A549 (cell line): ENCODE results near the gene PARM1.

Source experiments
- BHLHE40 ChIP-seq: IDR thresholded peaks from 2 replicates; pipeline ENCODE4 v1.6.1; 2012; ENCODE audit warnings: low read depth, low read length, inconsistent platforms
- HOXB5 ChIP-seq: fragments of 250-450 bp; sonication (Bioruptor Pico); IDR thresholded peaks from 2 replicates; pipeline ENCODE4 v1.5.0; 2020; ENCODE audit warnings: mild to moderate bottlenecking, moderate library complexity
- MAFK ChIP-seq: fragments of 450-650 bp; IDR thresholded peaks from 2 replicates; pipeline ENCODE4 v1.6.1; 2014; ENCODE audit not compliant: partially characterized antibody
- NFE2L2 ChIP-seq: fragments of 150-350 bp; conservative IDR thresholded peaks from 2 replicates; pipeline ENCODE4 v1.6.1; 2014; ENCODE audit warnings: low read length
- POLR2A ChIP-seq: IDR thresholded peaks from 2 replicates; pipeline ENCODE4 v1.6.1; 2012; ENCODE audit warnings: mild to moderate bottlenecking, low read length
- RCOR1 ChIP-seq: fragments of 150-350 bp; IDR thresholded peaks from 2 replicates; pipeline ENCODE4 v1.6.1; 2014; ENCODE audit warnings: antibody characterized with exemption, low read length, low read depth
- TF ChIP-seq, protein P1 (sequence below): fragments of >200 bp; sonication (Bioruptor Twin); formaldehyde crosslinking; IDR thresholded peaks from 3 replicates; pipeline ENCODE4 v1.5.1; 2016
- TF ChIP-seq, protein P2 (sequence below): fragments of 200-600 bp; sonication (generic); IDR thresholded peaks from 2 replicates; pipeline ENCODE4 v1.6.1; 2016; ENCODE audit warnings: antibody characterized with exemption, mild to moderate bottlenecking, moderate library complexity

DNA sequence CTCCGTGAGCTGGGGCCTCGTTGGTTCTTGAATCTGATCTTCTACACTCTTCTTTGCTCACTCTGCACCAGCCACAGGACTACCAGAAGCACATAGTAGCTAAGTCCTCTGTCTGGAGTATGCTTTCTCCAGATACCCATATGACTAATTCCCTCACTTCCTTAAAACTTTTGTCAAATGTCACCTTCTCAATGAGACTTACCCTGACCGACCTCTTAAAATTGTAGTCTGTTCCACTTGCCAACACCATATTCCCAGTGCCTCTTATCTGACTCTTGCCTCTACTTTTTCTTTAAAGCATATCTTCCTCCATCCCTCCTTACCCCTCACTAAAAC is 10.0 kb downstream of the PARM1 start:
- TF ChIP-seq, protein P1, sequence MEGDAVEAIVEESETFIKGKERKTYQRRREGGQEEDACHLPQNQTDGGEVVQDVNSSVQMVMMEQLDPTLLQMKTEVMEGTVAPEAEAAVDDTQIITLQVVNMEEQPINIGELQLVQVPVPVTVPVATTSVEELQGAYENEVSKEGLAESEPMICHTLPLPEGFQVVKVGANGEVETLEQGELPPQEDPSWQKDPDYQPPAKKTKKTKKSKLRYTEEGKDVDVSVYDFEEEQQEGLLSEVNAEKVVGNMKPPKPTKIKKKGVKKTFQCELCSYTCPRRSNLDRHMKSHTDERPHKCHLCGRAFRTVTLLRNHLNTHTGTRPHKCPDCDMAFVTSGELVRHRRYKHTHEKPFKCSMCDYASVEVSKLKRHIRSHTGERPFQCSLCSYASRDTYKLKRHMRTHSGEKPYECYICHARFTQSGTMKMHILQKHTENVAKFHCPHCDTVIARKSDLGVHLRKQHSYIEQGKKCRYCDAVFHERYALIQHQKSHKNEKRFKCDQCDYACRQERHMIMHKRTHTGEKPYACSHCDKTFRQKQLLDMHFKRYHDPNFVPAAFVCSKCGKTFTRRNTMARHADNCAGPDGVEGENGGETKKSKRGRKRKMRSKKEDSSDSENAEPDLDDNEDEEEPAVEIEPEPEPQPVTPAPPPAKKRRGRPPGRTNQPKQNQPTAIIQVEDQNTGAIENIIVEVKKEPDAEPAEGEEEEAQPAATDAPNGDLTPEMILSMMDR = no peak
- TF ChIP-seq MAFK (no peak), HOXB5 (CRISPR knock-in tag) (no peak), NFE2L2 (no peak), POLR2A (no peak), RCOR1 (no peak), BHLHE40 (no peak)
- TF ChIP-seq, protein P2, sequence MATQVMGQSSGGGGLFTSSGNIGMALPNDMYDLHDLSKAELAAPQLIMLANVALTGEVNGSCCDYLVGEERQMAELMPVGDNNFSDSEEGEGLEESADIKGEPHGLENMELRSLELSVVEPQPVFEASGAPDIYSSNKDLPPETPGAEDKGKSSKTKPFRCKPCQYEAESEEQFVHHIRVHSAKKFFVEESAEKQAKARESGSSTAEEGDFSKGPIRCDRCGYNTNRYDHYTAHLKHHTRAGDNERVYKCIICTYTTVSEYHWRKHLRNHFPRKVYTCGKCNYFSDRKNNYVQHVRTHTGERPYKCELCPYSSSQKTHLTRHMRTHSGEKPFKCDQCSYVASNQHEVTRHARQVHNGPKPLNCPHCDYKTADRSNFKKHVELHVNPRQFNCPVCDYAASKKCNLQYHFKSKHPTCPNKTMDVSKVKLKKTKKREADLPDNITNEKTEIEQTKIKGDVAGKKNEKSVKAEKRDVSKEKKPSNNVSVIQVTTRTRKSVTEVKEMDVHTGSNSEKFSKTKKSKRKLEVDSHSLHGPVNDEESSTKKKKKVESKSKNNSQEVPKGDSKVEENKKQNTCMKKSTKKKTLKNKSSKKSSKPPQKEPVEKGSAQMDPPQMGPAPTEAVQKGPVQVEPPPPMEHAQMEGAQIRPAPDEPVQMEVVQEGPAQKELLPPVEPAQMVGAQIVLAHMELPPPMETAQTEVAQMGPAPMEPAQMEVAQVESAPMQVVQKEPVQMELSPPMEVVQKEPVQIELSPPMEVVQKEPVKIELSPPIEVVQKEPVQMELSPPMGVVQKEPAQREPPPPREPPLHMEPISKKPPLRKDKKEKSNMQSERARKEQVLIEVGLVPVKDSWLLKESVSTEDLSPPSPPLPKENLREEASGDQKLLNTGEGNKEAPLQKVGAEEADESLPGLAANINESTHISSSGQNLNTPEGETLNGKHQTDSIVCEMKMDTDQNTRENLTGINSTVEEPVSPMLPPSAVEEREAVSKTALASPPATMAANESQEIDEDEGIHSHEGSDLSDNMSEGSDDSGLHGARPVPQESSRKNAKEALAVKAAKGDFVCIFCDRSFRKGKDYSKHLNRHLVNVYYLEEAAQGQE = no peak
